H9 (cell line): ENCODE results near the gene EVI5. TPM values are rescaled to one million over a fixed set of nuclear protein-coding genes. Genes with fewer than 3 reads are reported as not detected.

Experiments used
- DNase-seq: peaks from one replicate; pipeline ENCODE4 v3.0.0-alpha.2; 2017
- H2AFZ ChIP-seq: one replicate; pipeline ENCODE4 v1.6.1; 2013; ENCODE audit warnings: mild to moderate bottlenecking, low read length, control low read depth, moderate library complexity
- H2AK5ac ChIP-seq: 2 replicates; pipeline ENCODE4 v1.6.1; 2013; ENCODE audit warnings: low read length, control low read depth, mixed read lengths; ENCODE audit not compliant: insufficient read length
- H2BK120ac ChIP-seq: one replicate; pipeline ENCODE4 v1.6.1; 2013; ENCODE audit warnings: low read depth, mild to moderate bottlenecking, low read length, control low read depth, inconsistent platforms; ENCODE audit not compliant: poor library complexity, severe bottlenecking
- H2BK12ac ChIP-seq: 2 replicates; pipeline ENCODE4 v1.6.1; 2013; ENCODE audit warnings: low read length, control low read depth, mixed read lengths, low read depth; ENCODE audit not compliant: insufficient read length
- H2BK15ac ChIP-seq: 2 replicates; pipeline ENCODE4 v1.6.1; 2013; ENCODE audit warnings: low read depth, low read length, control low read depth
- H2BK20ac ChIP-seq: one replicate; pipeline ENCODE4 v1.6.1; 2013; ENCODE audit warnings: low read depth, mild to moderate bottlenecking, low read length, control low read depth, inconsistent platforms; ENCODE audit not compliant: poor library complexity, severe bottlenecking
- H2BK5ac ChIP-seq: 2 replicates; pipeline ENCODE4 v1.6.1; 2013; ENCODE audit warnings: low read length, control low read depth, mixed read lengths; ENCODE audit not compliant: insufficient read length
- H3K14ac ChIP-seq: 2 replicates; pipeline ENCODE4 v1.6.1; 2013; ENCODE audit warnings: low read length, control low read depth; ENCODE audit not compliant: insufficient read depth
- H3K18ac ChIP-seq: 2 replicates; pipeline ENCODE4 v1.6.1; 2013; ENCODE audit warnings: low read depth, mild to moderate bottlenecking, mixed read lengths, low read length, control low read depth; ENCODE audit not compliant: insufficient read length
- H3K23ac ChIP-seq: 2 replicates; pipeline ENCODE4 v1.6.1; 2013; ENCODE audit warnings: low read length, control low read depth, mixed read lengths, low read depth; ENCODE audit not compliant: insufficient read length
- H3K23me2 ChIP-seq: 2 replicates; pipeline ENCODE4 v1.6.1; 2013; ENCODE audit warnings: low read depth, mild to moderate bottlenecking, mixed read lengths, low read length, control low read depth; ENCODE audit not compliant: insufficient read length, poor library complexity, severe bottlenecking
- H3K27ac ChIP-seq: 2 replicates; pipeline ENCODE4 v1.5.1; 2013; ENCODE audit warnings: low read length, control low read depth, mixed read lengths, low read depth; ENCODE audit not compliant: insufficient read length
- H3K27me3 ChIP-seq: 2 replicates; pipeline ENCODE4 v1.6.1; 2013; ENCODE audit warnings: low read length, control low read depth, inconsistent platforms; ENCODE audit not compliant: insufficient read depth
- H3K4ac ChIP-seq: 2 replicates; pipeline ENCODE4 v1.6.1; 2013; ENCODE audit warnings: low read depth, mild to moderate bottlenecking, control low read depth, inconsistent platforms, low read length, moderate library complexity
- H3K4me1 ChIP-seq: 2 replicates; pipeline ENCODE4 v1.6.1; 2013; ENCODE audit warnings: low read length, control low read depth, inconsistent platforms; ENCODE audit not compliant: insufficient read depth
- H3K4me2 ChIP-seq: 2 replicates; pipeline ENCODE4 v1.6.1; 2013; ENCODE audit warnings: low read length, control low read depth, mixed read lengths; ENCODE audit not compliant: insufficient read length, insufficient read depth
- H3K56ac ChIP-seq: 2 replicates; pipeline ENCODE4 v1.6.1; 2013; ENCODE audit warnings: low read depth, mild to moderate bottlenecking, mixed read lengths, low read length, control low read depth; ENCODE audit not compliant: insufficient read length
- H3K79me1 ChIP-seq: 2 replicates; pipeline ENCODE4 v1.6.1; 2013; ENCODE audit warnings: low read depth, mild to moderate bottlenecking, moderate library complexity, low read length, control low read depth, inconsistent platforms; ENCODE audit not compliant: insufficient read depth, poor library complexity, severe bottlenecking
- H3K79me2 ChIP-seq: 2 replicates; pipeline ENCODE4 v1.6.1; 2013; ENCODE audit warnings: low read length, control low read depth, inconsistent platforms; ENCODE audit not compliant: insufficient read depth
- H3K9ac ChIP-seq: 2 replicates; pipeline ENCODE4 v1.6.1; 2013; ENCODE audit warnings: low read length, control low read depth, mixed read lengths; ENCODE audit not compliant: insufficient read length; ENCODE audit errors: extremely low read depth
- H3K9me3 ChIP-seq: one replicate; pipeline ENCODE4 v1.6.1; 2013; ENCODE audit warnings: low read depth, low read length, inconsistent platforms; ENCODE audit not compliant: control insufficient read depth
- H3T11ph ChIP-seq: one replicate; pipeline ENCODE4 v1.6.1; 2013; ENCODE audit warnings: mild to moderate bottlenecking, low read length, control low read depth, inconsistent platforms
- H4K20me1 ChIP-seq: one replicate; pipeline ENCODE4 v1.6.1; 2013; ENCODE audit not compliant: control insufficient read depth, insufficient read length, insufficient read depth
- H4K5ac ChIP-seq: 2 replicates; pipeline ENCODE4 v1.6.1; 2013; ENCODE audit warnings: low read depth, mild to moderate bottlenecking, mixed read lengths, low read length, control low read depth; ENCODE audit not compliant: insufficient read length
- H4K8ac ChIP-seq: replicated peaks from 2 replicates; pipeline ENCODE4 v1.6.1; 2013; ENCODE audit warnings: low read length, control low read depth, mixed read lengths, low read depth; ENCODE audit not compliant: insufficient read length
- H4K91ac ChIP-seq: 2 replicates; pipeline ENCODE4 v1.6.1; 2013; ENCODE audit warnings: low read depth, mild to moderate bottlenecking, moderate library complexity, mixed read lengths, low read length, control low read depth; ENCODE audit not compliant: insufficient read length
- H3K27ac Mint-ChIP-seq, 3 experiments: 2 replicates in 2 of 3; 3 replicates in 1 of 3; pipeline ENCODE4 v1.8.0; 2020 to 2021; ENCODE audit warnings: mixed read lengths in 3 of 3, mild to moderate bottlenecking in 1 of 3, moderate library complexity in 1 of 3
- H3K27me3 Mint-ChIP-seq: 2 replicates; pipeline ENCODE4 v1.8.0; 2021; ENCODE audit warnings: low read depth, mild to moderate bottlenecking, moderate library complexity, mixed read lengths
- H3K36me3 Mint-ChIP-seq, 3 experiments: 2 replicates in 2 of 3; 3 replicates in 1 of 3; pipeline ENCODE4 v1.8.0; 2020 to 2021; ENCODE audit warnings: low read depth in 3 of 3, mixed read lengths in 3 of 3; ENCODE audit not compliant: insufficient read depth in 1 of 3
- H3K4me1 Mint-ChIP-seq, 2 experiments: 2 replicates each; pipeline ENCODE4 v1.8.0; 2020; ENCODE audit warnings: mixed read lengths in 2 of 2
- H3K4me3 Mint-ChIP-seq, 2 experiments: 2 replicates in 1 of 2; 3 replicates in 1 of 2; pipeline ENCODE4 v1.8.0; 2020 to 2021; ENCODE audit warnings: mild to moderate bottlenecking in 2 of 2, mixed read lengths in 2 of 2, moderate library complexity in 1 of 2
- H3K9me3 Mint-ChIP-seq, 2 experiments: 2 replicates in 1 of 2; 3 replicates in 1 of 2; pipeline ENCODE4 v1.8.0; 2020; ENCODE audit warnings: mild to moderate bottlenecking in 2 of 2, mixed read lengths in 2 of 2, moderate library complexity in 1 of 2
- CTCF ChIP-seq: fragments of 200-600 bp; sonication (generic); conservative IDR thresholded peaks from 3 replicates; pipeline ENCODE4 v1.8.0; 2021; ENCODE audit warnings: antibody characterized with exemption, mild to moderate bottlenecking
- WGBS: extraction: QIAGEN DNeasy Blood & Tissue Kit; methylation state at CpG from one replicate; pipeline ENCODE4 v1.1.7; 2013; ENCODE audit warnings: missing lambda C conversion rate, low lambda C conversion rate, mixed read lengths; ENCODE audit not compliant: insufficient read length; ENCODE audit errors: extremely low coverage; 5-methylcytosine and 5-hydroxymethylcytosine counted together
- total RNA-seq: library from RNA; stranded (reverse); gene quantifications from 2 replicates; pipeline ENCODE4 v1.2.1, GENCODE V29; 2021

Gene EVI5
- total RNA-seq, 1 experiment from 2014 or later: 9.7 TPM

GRCh38 chr1:92563457-92564216 lies 221.3 kb downstream of the EVI5 start:
- H2BK120ac ChIP-seq: no peak overlapping the region
- no CpG with 5 or more reads among the region's 6 CpGs for WGBS
- H2AK5ac ChIP-seq: no peak overlapping the region
- H3K27me3 ChIP-seq: no peaks in the 10 kb centered on the region
- no peak overlapping the region for H3K27ac ChIP-seq
- H2BK5ac ChIP-seq: no peak overlapping the region
- no peaks in the 10 kb centered on the region for H3K79me2 ChIP-seq
- no peak overlapping the region for H2AFZ ChIP-seq
- no peak overlapping the region for H3K14ac ChIP-seq
- H3K18ac ChIP-seq: no peak overlapping the region
- no peaks in the 10 kb centered on the region for H3K23me2 ChIP-seq
- no peak for DNase-seq
- H3K9ac ChIP-seq: no peak overlapping the region
- no peaks in the 10 kb centered on the region for H3K4me1 Mint-ChIP-seq
- no peaks in the 10 kb centered on the region for H3K4me1 ChIP-seq
- no peak overlapping the region for H2BK15ac ChIP-seq
- H3K27ac Mint-ChIP-seq: no peak overlapping the region
- no peak overlapping the region for H2BK12ac ChIP-seq
- H4K8ac ChIP-seq: no peak overlapping the region
- H4K5ac ChIP-seq: no peak overlapping the region
- no peaks in the 10 kb centered on the region for H3K79me1 ChIP-seq
- H3K4me3 Mint-ChIP-seq: no peak overlapping the region
- no peaks in the 10 kb centered on the region for H3K36me3 Mint-ChIP-seq
- H3K56ac ChIP-seq: no peak overlapping the region
- H3K9me3 ChIP-seq: no peaks in the 10 kb centered on the region
- no peak overlapping the region for H3T11ph ChIP-seq
- H3K9me3 Mint-ChIP-seq: no peaks in the 10 kb centered on the region
- no peak overlapping the region for H3K4me2 ChIP-seq
- TF ChIP-seq CTCF: no peak
- no peak overlapping the region for H4K91ac ChIP-seq
- H3K23ac ChIP-seq: no peak overlapping the region
- H2BK20ac ChIP-seq: no peak overlapping the region
- no peaks in the 10 kb centered on the region for H3K27me3 Mint-ChIP-seq
- H3K4ac ChIP-seq: no peak overlapping the region
- no peaks in the 10 kb centered on the region for H4K20me1 ChIP-seq
